Hematopoietic multipotent progenitor cell (in vitro differentiated cells): Measurements from ENCODE around the gene TST. TPM values are rescaled to one million over a fixed set of nuclear protein-coding genes. Genes with fewer than 3 reads are reported as not detected.

Experiments used
- DNase-seq, 3 donors: peaks; one replicate each; pipeline ENCODE4 v3.0.0-alpha.2; 2011 to 2015; ENCODE audit warnings: low read depth in 2 of 3, low spot score in 2 of 3
- total RNA-seq: library from RNA; depleted of rRNA; stranded (reverse); fragments of >200 nt; gene quantifications from one replicate; pipeline ENCODE4 v1.2.3, GENCODE V29; 2012

The TST gene
- total RNA-seq, 1 donor: 35.0 TPM

DNA sequence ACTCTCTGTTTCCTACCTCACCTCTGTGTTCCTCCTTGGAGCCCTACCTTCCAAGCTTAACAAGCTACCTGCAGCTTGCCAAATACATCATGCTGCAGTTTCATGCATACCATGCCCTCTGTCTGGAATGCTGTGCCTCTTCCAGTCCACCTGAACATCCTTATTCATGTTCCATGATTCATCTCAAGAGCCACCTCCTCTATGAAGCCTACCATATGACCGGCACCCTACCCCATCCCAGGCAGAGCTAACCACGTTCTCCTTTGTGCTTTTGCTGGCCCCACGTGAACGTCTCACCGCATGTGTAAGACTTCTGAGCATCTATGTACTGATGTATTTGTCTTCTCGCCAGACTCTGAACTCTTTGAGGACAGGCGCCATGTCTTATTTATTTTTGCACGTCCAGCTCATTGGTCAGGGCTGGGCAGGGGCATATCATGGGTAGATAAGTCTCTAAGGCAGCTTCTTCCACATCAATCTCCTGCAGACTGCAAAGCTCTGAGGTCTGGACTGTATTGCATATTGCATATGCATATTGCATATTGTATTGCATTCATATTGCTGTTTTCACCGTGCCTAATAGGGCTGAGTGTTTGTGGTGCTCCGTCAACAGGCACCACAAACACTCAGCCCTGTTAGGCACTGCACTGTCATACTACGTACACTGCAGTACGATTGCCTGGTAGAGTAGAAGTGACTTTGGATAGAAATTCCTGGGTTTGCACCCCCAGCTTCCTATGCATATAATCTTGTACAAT is 31.0 kb downstream of the TST start:
- DNase-seq: no peak

- DNase-seq: peak in 1 of 3 donors; percentile 38
These were observed 32.9 kb downstream of the TST start for GRCh38 chr22:36986242-36986821.

DNA sequence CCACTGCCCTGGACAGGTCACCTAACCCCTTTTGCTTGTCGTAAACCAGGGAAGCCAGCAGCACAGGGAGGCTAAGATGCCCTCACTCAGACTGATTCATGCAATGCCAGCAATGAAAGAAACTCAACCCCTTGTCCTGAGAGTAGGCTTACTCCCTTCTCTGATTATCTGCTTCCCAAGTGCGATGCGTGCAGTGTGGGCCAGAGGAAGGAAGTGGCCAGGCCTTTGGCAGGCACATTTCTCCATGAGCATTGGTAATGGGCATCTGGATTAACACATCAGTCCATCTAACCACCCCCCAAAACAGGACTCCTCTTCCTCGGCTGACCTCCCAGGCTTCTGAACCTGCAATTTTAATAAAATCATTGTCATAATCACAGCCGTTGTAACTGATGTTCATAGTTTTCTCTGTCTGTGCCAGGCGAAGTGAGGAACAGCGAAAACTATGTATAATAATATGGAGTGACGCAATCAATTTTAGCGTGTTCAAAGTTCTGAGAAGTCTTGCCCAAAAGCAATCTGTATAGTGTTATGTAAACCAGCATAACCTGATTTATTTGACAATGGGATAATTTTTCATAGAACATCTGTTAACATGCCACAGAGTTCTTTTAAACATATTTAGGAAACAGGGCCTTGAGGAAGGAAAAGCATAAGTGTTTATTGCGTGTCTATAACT is 33.9 kb downstream of the TST start:
- no peak for DNase-seq

GRCh38 chr22:36982136-36982535 is 37.1 kb downstream of the TST start:
- DNase-seq: peak in 2 of 3 donors; percentile 37 to 40

DNA sequence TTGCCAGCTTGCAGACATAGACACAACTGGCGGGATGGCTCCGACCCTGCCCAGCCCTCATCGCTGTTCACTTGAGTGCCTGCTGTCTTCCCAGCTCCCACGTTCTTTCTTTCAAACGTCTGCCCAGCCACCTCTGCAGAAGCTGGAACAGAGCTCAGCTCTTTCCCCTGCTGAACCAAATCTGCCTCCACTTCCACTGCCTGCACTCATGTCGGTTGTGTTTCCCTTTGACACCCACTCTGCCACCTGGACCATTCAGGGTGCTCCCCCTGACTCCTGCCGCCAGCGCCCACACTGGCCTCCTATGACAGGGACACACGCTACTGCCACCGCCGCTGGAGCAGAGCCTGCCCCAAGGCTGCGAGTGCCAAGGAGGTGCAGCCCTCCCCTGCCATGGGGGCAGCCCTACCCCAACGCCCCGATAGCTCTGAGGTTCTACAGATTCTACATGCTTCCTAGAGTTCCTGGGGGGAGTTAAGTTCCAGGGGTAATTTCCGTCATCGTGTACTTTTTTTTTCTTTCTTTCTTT is 37.9 kb downstream of the TST start:
- no peak for DNase-seq

DNA sequence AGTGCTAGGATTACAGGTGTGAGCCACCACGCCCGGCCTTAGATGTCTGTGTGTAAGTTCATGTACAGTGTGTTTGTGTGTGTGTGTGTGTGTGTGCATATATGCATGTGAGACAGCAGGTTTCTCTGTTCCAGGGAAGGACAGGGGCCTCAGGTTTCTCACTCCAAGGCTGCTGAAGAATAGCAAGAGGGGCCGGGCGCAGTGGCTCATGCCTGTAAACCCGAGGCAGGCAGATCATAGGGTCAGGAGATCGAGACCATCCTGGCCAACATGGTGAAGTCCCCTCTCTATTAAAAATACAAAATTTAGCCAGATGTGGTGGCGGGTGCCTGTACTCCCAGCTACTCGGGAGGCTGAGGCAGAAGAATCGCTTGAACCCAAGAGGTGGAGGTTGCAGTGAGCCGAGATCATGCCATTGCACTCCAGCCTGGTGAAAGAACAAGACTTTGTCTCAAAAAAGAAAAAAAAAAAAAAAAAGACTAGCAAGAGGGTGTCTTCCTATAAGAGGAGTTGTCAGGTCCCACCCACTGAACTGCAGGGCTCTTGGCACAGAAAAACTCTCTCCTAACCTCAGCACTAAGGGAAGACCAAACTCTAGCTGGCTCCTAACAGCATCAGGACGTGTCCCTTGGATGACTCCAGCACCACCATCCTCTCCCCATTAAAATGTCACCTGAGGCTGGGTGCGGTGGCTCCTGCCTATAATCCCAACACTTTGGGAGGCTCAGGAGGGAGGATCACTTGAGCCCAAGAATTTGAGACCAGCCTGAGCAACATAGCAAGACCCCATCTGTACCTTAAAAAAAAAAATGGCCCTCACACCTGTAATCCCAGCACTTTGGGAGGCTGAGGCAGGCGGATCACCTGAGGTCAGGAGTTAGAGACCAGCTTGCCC is 40.0 kb downstream of the TST start:
- DNase-seq: no peak

GRCh38 chr22:36977947-36978660 is 41.1 kb downstream of the TST start:
- DNase-seq: peak; percentile 70 to 93 (median 87)

DNA sequence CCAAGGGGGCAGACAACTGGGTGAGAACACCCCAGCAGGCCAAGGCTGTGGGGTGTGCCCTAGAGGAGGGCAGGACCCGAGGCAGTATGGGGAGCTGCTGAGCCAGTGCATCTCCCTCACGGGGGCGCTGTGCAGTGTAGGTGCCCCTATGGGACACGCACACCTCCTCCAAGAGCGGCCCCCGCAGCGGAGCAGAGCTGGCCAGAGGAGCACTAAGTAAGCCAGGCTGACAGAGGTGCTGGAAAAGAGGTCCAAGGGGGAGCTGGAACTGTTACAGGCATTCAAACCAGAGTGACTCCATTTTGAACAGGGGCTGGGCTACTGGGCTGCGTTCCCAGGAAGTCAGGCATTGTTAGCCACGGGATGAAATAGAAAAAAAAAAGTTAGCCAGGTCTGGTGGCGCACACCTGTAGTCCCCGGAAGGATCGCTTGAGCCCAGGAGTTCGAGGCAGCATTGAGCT is 41.8 kb downstream of the TST start:
- peak; percentile 57 to 85 (median 81) for DNase-seq

GRCh38 chr22:36976606-36977005 is 42.6 kb downstream of the TST start:
- no peak for DNase-seq

DNA sequence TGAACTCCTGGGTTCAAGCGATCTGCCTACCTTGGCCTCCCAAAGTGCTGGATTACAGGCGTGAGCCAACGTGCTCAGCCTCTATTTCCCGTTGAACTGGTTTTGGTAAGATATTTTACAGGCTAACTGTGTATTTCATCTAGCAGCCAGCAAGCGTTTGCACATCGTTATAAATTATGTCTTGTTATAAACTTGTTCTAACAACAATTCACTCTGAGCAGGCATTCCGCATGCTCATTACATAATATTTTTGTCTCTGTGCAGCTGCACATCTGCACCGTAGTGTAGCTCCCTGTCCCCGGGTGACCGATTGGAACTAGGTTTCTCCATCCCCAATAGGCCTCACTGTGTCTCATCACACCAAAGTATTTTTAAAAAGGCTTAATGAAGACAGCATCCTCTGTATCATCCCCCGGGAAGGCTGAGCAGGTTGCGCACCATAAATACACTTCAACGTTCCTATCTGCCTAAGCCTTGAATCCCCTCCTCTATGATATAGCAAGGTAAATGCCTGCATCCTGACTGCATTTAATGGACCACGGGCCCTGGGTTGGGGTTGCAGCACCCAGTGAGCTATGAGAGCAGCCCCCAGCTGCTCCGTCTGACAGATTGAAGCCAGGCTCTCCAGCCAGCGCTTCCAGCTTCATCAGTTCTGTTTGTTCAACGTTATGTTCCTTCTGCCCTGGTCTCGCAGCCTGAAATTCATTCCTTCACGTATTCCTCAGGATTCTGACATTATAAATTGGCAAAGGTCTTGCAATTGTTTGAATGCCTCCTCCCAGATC is 47.7 kb downstream of the TST start:
- no peak for DNase-seq

DNA sequence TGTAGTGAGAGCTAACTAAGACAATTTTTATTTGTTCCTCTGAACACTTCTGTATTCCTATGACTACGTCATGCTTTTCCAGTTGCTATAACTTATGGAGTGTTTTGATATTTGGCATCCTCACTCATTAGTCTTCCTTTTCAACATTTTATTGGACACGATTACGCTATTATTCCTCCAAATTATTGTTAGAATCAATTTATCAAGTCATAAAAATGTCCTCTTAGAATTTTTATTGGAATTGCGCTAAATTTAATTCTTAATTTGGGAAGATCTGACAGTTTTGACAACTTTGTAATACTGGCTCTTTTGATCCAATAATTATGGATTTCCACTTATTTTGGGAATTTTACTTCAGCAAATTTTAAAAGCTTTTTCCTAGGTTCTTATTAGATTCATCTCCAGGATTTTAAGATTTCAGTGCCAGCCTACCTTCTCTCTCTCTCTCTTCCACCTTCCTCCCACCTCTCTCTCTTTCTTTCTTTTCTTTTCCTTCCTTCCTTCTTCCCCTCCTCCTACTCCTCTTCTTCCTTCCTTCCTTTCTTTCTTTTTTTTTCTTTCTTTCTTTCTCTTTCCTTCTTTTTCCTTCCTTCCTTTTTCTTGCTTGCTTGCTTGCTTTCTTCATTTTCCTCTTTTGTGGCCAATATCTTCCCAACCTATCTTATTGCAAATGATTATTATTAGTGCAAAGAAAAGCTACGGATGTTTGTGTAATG is 50.8 kb downstream of the TST start:
- DNase-seq: no peak

- no peak for DNase-seq
These were observed 52.3 kb downstream of the TST start for GRCh38 chr22:36966851-36967540.

DNA sequence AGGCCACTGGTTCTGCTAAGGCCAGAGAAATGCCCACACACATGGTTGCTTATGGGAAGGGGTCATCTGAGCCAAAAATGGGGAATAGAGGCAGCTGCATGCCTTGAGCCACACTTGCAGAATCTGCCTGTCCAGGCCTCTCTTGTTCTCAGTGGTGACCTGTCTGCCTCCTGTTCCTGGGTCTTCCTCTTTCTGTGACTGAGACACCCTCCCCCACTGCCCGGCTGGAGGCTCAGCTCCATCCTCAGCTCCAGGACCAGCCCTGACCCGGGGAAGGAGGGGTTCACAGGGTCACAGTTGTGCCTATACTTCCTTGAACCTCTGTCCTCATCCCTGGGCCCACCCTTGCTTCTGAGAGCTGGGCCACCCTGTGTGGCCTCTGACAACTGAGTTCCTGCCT is 53.6 kb downstream of the TST start:
- DNase-seq: no peak

GRCh38 chr22:36964106-36964505 is 55.1 kb downstream of the TST start:
- DNase-seq: no peak

DNA sequence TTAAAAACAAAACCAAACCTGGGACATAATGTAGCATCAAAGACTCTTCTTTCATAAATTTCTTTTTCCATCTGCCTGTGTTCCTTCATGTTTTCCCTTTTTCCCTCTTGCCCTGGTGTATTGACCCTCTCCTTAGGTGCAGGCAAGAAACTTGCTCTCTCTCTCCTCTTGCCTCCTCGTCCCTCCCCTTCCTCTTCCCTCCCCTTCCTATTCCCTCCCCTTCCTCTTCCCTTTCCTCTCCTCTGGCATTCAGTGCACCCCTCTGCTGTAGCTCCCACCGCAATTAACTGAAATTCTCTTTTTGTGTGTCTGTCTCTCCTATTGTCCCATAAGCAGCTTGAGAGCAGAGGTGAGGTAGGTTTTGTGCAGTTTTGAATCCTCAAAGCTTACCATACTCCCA is 55.9 kb downstream of the TST start:
- DNase-seq: no peak

DNA sequence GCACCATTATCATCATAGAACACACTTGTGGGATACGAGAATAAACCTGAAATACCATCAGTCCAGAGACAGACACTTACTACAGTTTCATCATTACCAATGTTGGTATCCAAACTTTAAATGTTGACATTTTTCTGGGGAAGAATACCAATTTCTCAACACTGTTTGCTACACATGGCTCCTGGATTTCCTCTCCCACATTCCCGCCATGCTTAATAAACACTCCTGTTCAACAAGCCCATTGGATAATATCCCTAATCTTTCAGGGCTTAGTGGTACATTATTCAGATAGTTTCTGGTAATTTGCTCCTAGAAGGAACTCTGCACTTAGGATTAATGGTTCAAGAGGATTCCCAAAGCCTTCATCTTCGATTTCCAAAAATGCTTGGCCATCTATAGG is 57.6 kb downstream of the TST start:
- no peak for DNase-seq
